ENCODE data around the gene ATP6V0A1.

DNA sequence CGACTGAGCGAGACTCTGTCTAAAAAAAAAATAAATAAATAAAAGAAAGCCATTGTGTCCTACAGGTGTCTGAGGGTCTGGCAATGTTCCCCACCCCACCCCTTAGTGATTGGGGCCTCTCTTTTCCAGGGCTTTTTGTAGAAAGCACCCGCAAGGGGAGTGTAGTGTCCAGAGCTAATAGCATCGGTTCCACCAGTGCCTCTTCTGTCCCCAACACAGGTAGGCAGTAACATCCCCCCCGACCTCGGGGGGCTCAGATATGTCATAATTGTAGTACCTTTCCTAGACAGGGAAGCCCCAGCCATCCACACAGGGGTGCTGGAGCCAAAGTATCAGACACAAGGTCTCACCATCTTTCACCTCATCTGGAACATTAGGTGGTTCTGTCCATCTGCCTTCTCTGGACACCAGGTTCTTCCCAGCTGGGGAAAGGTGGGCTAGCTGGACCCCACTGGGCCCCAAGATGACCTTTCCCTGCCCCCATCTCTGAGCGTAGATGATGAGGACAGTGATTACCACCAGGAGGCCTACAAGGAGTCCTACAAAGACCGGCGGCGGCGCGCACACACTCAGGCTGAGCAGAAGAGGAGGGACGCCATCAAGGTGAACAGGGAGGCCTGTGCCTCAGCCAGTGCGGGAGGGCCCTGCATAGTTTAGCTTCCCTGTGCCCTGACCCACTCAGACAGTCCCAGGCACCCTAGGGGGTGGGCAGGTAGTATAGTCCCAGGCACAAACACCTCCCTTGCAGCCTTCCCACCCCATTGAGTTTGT lies 109.8 kb downstream of the ATP6V0A1 start:
- TF ChIP-seq POLR2A (IDR thresholded peaks at IDR 0.05) = no peak
- TF ChIP-seq, protein P1, sequence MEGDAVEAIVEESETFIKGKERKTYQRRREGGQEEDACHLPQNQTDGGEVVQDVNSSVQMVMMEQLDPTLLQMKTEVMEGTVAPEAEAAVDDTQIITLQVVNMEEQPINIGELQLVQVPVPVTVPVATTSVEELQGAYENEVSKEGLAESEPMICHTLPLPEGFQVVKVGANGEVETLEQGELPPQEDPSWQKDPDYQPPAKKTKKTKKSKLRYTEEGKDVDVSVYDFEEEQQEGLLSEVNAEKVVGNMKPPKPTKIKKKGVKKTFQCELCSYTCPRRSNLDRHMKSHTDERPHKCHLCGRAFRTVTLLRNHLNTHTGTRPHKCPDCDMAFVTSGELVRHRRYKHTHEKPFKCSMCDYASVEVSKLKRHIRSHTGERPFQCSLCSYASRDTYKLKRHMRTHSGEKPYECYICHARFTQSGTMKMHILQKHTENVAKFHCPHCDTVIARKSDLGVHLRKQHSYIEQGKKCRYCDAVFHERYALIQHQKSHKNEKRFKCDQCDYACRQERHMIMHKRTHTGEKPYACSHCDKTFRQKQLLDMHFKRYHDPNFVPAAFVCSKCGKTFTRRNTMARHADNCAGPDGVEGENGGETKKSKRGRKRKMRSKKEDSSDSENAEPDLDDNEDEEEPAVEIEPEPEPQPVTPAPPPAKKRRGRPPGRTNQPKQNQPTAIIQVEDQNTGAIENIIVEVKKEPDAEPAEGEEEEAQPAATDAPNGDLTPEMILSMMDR (IDR thresholded peaks at IDR 0.05) = no peak
